Mucosa of stomach (tissue), 1 donor: ENCODE results near the gene RREB1.

Experiments used
- H3K27me3 ChIP-seq: one replicate; pipeline ENCODE4 v1.7.0; 2013; ENCODE audit warnings: mild to moderate bottlenecking, low read length; ENCODE audit not compliant: control insufficient read depth, insufficient read depth
- H3K36me3 ChIP-seq: one replicate; pipeline ENCODE4 v1.7.0; 2013; ENCODE audit warnings: low read length; ENCODE audit not compliant: control insufficient read depth, insufficient read depth
- H3K4me1 ChIP-seq: one replicate; pipeline ENCODE4 v1.7.0; 2013; ENCODE audit warnings: mild to moderate bottlenecking, low read length; ENCODE audit not compliant: control insufficient read depth, insufficient read depth
- H3K4me3 ChIP-seq: one replicate; pipeline ENCODE4 v1.7.0; 2013; ENCODE audit warnings: low read length
- H3K9ac ChIP-seq: one replicate; pipeline ENCODE4 v1.7.0; 2013; ENCODE audit warnings: mild to moderate bottlenecking, low read length, moderate library complexity
- H3K9me3 ChIP-seq: one replicate; pipeline ENCODE4 v1.7.0; 2013; ENCODE audit warnings: mild to moderate bottlenecking, low read length, moderate library complexity; ENCODE audit not compliant: control insufficient read depth
- donor health status: Pancreatic carcinoma.

RREB1 gene

GRCh38 chr6:7165002-7165889, 57.5 kb downstream of the RREB1 start:
- Histone ChIP-seq H3K36me3 (no peaks in the 10 kb centered on the region), H3K27me3 (no peaks in the 10 kb centered on the region), H3K9ac (no peak overlapping the region), H3K9me3 (no peaks in the 10 kb centered on the region), H3K4me3 (no peak overlapping the region), H3K4me1 (peaks cover 74% of the 10 kb centered on the region)

GRCh38 chr6:7165890-7166267, 58.1 kb downstream of the RREB1 start:
- Histone ChIP-seq H3K4me3 (no peak overlapping the region), H3K4me1 (peaks cover 79% of the 10 kb centered on the region), H3K27me3 (no peaks in the 10 kb centered on the region), H3K9me3 (no peaks in the 10 kb centered on the region), H3K9ac (no peak overlapping the region), H3K36me3 (no peaks in the 10 kb centered on the region)

- H3K27me3 ChIP-seq: no peaks in the 10 kb centered on the region
- peaks cover 78% of the 10 kb centered on the region for H3K4me1 ChIP-seq
- H3K36me3 ChIP-seq: no peaks in the 10 kb centered on the region
- peak overlapping the region; percentile 20 for H3K9ac ChIP-seq
- H3K4me3 ChIP-seq: no peak overlapping the region
- no peaks in the 10 kb centered on the region for H3K9me3 ChIP-seq
Observed at GRCh38 chr6:7166410-7167293, 58.9 kb downstream of the RREB1 start.

- Histone ChIP-seq H3K4me3 (no peak overlapping the region), H3K36me3 (no peaks in the 10 kb centered on the region), H3K9me3 (no peaks in the 10 kb centered on the region), H3K27me3 (no peaks in the 10 kb centered on the region), H3K9ac (no peak overlapping the region), H3K4me1 (peaks cover 70% of the 10 kb centered on the region)
Observed at GRCh38 chr6:7169296-7169721, 61.5 kb downstream of the RREB1 start.

GRCh38 chr6:7170117-7170732, 62.5 kb downstream of the RREB1 start:
- Histone ChIP-seq H3K36me3 (no peaks in the 10 kb centered on the region), H3K9me3 (no peaks in the 10 kb centered on the region), H3K4me1 (peaks cover 61% of the 10 kb centered on the region), H3K4me3 (no peak overlapping the region), H3K27me3 (no peaks in the 10 kb centered on the region), H3K9ac (no peak overlapping the region)

GRCh38 chr6:7171119-7171518, 63.4 kb downstream of the RREB1 start:
- no peaks in the 10 kb centered on the region for H3K9me3 ChIP-seq
- peaks cover 52% of the 10 kb centered on the region for H3K4me1 ChIP-seq
- no peaks in the 10 kb centered on the region for H3K36me3 ChIP-seq
- H3K27me3 ChIP-seq: no peaks in the 10 kb centered on the region
- no peak overlapping the region for H3K9ac ChIP-seq
- no peak overlapping the region for H3K4me3 ChIP-seq

- H3K27me3 ChIP-seq: no peaks in the 10 kb centered on the region
- no peaks in the 10 kb centered on the region for H3K9me3 ChIP-seq
- H3K4me3 ChIP-seq: no peak overlapping the region
- no peak overlapping the region for H3K9ac ChIP-seq
- H3K36me3 ChIP-seq: no peaks in the 10 kb centered on the region
- peaks cover 46% of the 10 kb centered on the region for H3K4me1 ChIP-seq
Observed at GRCh38 chr6:7171733-7172132, 64.0 kb downstream of the RREB1 start.

GRCh38 chr6:7172649-7173048, 64.9 kb downstream of the RREB1 start:
- no peak overlapping the region for H3K9ac ChIP-seq

GRCh38 chr6:7173843-7174503, 66.2 kb downstream of the RREB1 start:
- peaks cover 33% of the 10 kb centered on the region for H3K4me1 ChIP-seq
- no peak overlapping the region for H3K4me3 ChIP-seq
- H3K9ac ChIP-seq: no peak overlapping the region
- no peaks in the 10 kb centered on the region for H3K27me3 ChIP-seq
- H3K36me3 ChIP-seq: no peaks in the 10 kb centered on the region
- H3K9me3 ChIP-seq: no peaks in the 10 kb centered on the region

More at GRCh38 chr6:7172649-7173048, 64.9 kb downstream of the RREB1 start:
- Histone ChIP-seq H3K27me3 (no peaks in the 10 kb centered on the region), H3K4me1 (peaks cover 42% of the 10 kb centered on the region), H3K9me3 (no peaks in the 10 kb centered on the region), H3K36me3 (no peaks in the 10 kb centered on the region), H3K4me3 (no peak overlapping the region)

- H3K27me3 ChIP-seq: no peaks in the 10 kb centered on the region
- H3K36me3 ChIP-seq: no peaks in the 10 kb centered on the region
- peaks cover 18% of the 10 kb centered on the region for H3K4me1 ChIP-seq
Observed at GRCh38 chr6:7175462-7175861, 67.7 kb downstream of the RREB1 start.

GRCh38 chr6:7176208-7176607, 68.4 kb downstream of the RREB1 start:
- no peaks in the 10 kb centered on the region for H3K9me3 ChIP-seq
- no peak overlapping the region for H3K4me3 ChIP-seq
- H3K36me3 ChIP-seq: no peaks in the 10 kb centered on the region
- peaks cover 12% of the 10 kb centered on the region for H3K4me1 ChIP-seq
- H3K27me3 ChIP-seq: no peaks in the 10 kb centered on the region
- H3K9ac ChIP-seq: no peak overlapping the region

More at GRCh38 chr6:7175462-7175861, 67.7 kb downstream of the RREB1 start:
- H3K4me3 ChIP-seq: no peak overlapping the region
- H3K9ac ChIP-seq: no peak overlapping the region
- H3K9me3 ChIP-seq: no peaks in the 10 kb centered on the region
